Endothelial cell (in vitro differentiated cells): ENCODE results near the gene NXPH3. TPM values are rescaled to one million over a fixed set of nuclear protein-coding genes. Genes with fewer than 3 reads are reported as not detected.

Source experiments
- DNase-seq: peaks from one replicate; pipeline ENCODE4 v3.0.0; 2021; ENCODE audit warnings: low spot score
- H3K27ac Mint-ChIP-seq: one replicate; pipeline ENCODE4 v1.8.0; 2021; ENCODE audit warnings: mixed read lengths, inconsistent platforms; ENCODE audit not compliant: unreplicated experiment
- H3K27me3 Mint-ChIP-seq: one replicate; pipeline ENCODE4 v1.8.0; 2021; ENCODE audit warnings: mild to moderate bottlenecking, moderate library complexity, mixed read lengths, inconsistent platforms; ENCODE audit not compliant: unreplicated experiment
- H3K36me3 Mint-ChIP-seq: one replicate; pipeline ENCODE4 v1.8.0; 2021; ENCODE audit warnings: mild to moderate bottlenecking, low read depth, mixed read lengths, inconsistent platforms; ENCODE audit not compliant: unreplicated experiment
- H3K4me1 Mint-ChIP-seq: one replicate; pipeline ENCODE4 v1.8.0; 2021; ENCODE audit warnings: mild to moderate bottlenecking, mixed read lengths, inconsistent platforms; ENCODE audit not compliant: unreplicated experiment
- H3K4me3 Mint-ChIP-seq: one replicate; pipeline ENCODE4 v1.8.0; 2021; ENCODE audit warnings: mild to moderate bottlenecking, mixed read lengths, inconsistent platforms; ENCODE audit not compliant: unreplicated experiment
- H3K9me3 Mint-ChIP-seq: one replicate; pipeline ENCODE4 v1.8.0; 2021; ENCODE audit warnings: mixed read lengths, inconsistent platforms; ENCODE audit not compliant: unreplicated experiment
- CTCF ChIP-seq: fragments of 200-600 bp; sonication (generic); IDR thresholded peaks from one replicate; pipeline ENCODE4 v1.5.0; 2021; ENCODE audit warnings: antibody characterized with exemption; ENCODE audit not compliant: unreplicated experiment
- total RNA-seq: library from RNA; stranded (reverse); fragmentation: NEBNext Ultra II Directional; extraction: Animal tissue kit (Norgen Biotek cat#: 25700); gene quantifications from one replicate; pipeline ENCODE4 v1.2.1, GENCODE V29; 2021; ENCODE audit not compliant: unreplicated experiment

Gene NXPH3
- total RNA-seq, 1 donor from 2014 or later = 6.6 TPM

- Mint-ChIP-seq H3K27ac (no peak overlapping the region), H3K9me3 (no peaks in the 10 kb centered on the region), H3K4me1 (no peaks in the 10 kb centered on the region), H3K4me3 (no peak overlapping the region), H3K36me3 (peaks cover 9% of the 10 kb centered on the region), H3K27me3 (peaks cover 5% of the 10 kb centered on the region)
- no peak for DNase-seq
- TF ChIP-seq CTCF = no peak
Measured at GRCh38 chr17:49551221-49552069, 24.2 kb upstream of the NXPH3 start.

- no peak overlapping the region for H3K27ac Mint-ChIP-seq
- DNase-seq = no peak
- peaks cover 9% of the 10 kb centered on the region for H3K36me3 Mint-ChIP-seq
- no peak for TF ChIP-seq CTCF
- no peak overlapping the region for H3K4me3 Mint-ChIP-seq
- no peaks in the 10 kb centered on the region for H3K9me3 Mint-ChIP-seq
- H3K4me1 Mint-ChIP-seq = no peaks in the 10 kb centered on the region
- H3K27me3 Mint-ChIP-seq = peaks cover 5% of the 10 kb centered on the region
Measured at GRCh38 chr17:49552070-49552751, 23.5 kb upstream of the NXPH3 start.

GRCh38 chr17:49553676-49554335 is 21.9 kb upstream of the NXPH3 start:
- no peaks in the 10 kb centered on the region for H3K9me3 Mint-ChIP-seq
- no peak for DNase-seq
- peaks cover 4% of the 10 kb centered on the region for H3K36me3 Mint-ChIP-seq
- no peak overlapping the region for H3K4me3 Mint-ChIP-seq
- H3K27me3 Mint-ChIP-seq = peaks cover 2% of the 10 kb centered on the region
- H3K27ac Mint-ChIP-seq = no peak overlapping the region
- TF ChIP-seq CTCF = no peak
- no peaks in the 10 kb centered on the region for H3K4me1 Mint-ChIP-seq

DNA sequence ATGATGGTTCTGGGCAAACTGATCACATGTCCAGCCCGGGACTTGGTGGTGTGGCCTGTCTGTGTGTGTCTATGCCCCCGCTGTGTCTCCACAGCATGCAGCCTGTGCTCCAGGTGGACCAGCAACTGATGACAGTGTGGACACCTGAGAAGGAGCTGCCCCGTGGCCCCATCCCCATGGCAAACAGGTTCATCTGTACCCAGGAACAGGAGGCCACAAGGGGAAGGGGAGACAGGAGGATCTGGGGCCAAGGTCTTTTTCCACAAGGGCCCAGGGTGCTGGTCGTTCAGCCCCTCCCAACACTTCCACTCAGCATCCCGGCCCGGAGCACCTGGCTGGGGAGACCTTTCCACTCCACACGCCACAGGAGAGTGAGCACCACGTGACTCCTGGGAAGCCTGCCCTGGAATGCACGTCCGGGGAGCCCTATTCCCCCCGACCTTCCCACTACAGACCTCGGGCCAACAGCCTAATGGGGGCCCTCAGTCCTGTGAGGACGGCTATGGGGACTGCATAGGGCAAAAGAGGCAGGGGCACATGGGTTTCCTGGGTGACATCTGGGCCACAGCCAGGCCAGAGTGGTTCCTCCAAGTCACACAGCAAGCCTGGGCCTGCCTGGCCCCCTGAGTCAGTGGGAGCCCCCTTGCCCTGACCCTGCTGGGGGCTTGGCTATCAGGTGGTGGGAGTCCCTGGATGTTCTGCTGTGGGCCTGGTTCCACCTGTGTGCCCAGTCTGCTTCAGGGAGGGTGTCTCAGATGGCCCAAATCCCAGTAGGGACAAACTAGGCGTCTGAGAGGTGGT is 20.8 kb upstream of the NXPH3 start:
- TF ChIP-seq CTCF = no peak
- H3K27me3 Mint-ChIP-seq = no peaks in the 10 kb centered on the region
- H3K9me3 Mint-ChIP-seq = no peaks in the 10 kb centered on the region
- no peaks in the 10 kb centered on the region for H3K4me1 Mint-ChIP-seq
- DNase-seq = no peak
- H3K4me3 Mint-ChIP-seq = no peak overlapping the region
- H3K36me3 Mint-ChIP-seq = peaks cover 4% of the 10 kb centered on the region
- H3K27ac Mint-ChIP-seq = no peak overlapping the region
